K562 (cell line): Measurements from ENCODE around the gene CERS6. TPM values are rescaled to one million over a fixed set of nuclear protein-coding genes. Genes with fewer than 3 reads are reported as not detected.

Experiments
- ATAC-seq: fragments of 200-7000 bp; cut with Tn5 transposase; 3 replicates; pipeline ENCODE4 v1.9.1; 2020; ENCODE audit warnings: moderate library complexity
- BruUV-seq: library from RNA; stranded (reverse); fragments of 400-500 nt; replicated peaks from 2 replicates; lab custom pipeline; 2021; lab: Mats Ljungman, UMichigan
- CTCF ChIA-PET: fragments of 300-600 bp; formaldehyde crosslinking; extraction: SDS; loops from one replicate; lab custom pipeline; 2021; ENCODE audit warnings: low intra/inter-chr PET ratio; lab: Yijun Ruan, JAX
- POLR2A ChIA-PET: fragments of 300-600, 350-650 bp; sonication (Branson Sonifier 250); formaldehyde crosslinking; extraction: SDS; loops from one replicate; lab custom pipeline; 2021; ENCODE audit warnings: antibody characterized with exemption, inconsistent platforms; lab: Yijun Ruan, JAX
- DNase-seq, 4 experiments: peaks; one replicate each; pipeline versions ENCODE4 v3.0.0 to v3.0.0-alpha.2; 2011 to 2018; ENCODE audit warnings: low spot score in 3 of 4, mixed read lengths in 3 of 4; ENCODE audit errors: extremely low read depth in 1 of 4
- FAIRE-seq: peaks from 2 replicates; lab custom pipeline; 2011; peaks lifted over from hg19 to GRCh38; lab: Jason Lieb, UNC
- H2AFZ ChIP-seq: 2 replicates; pipeline ENCODE4 v1.6.0; 2011; ENCODE audit warnings: low read depth, low read length, control low read depth, inconsistent platforms
- H3K27ac ChIP-seq: fragments of 200-600 bp; 3 replicates; pipeline ENCODE4 v1.8.0; 2011; ENCODE audit warnings: low read depth, mild to moderate bottlenecking, control low read depth, inconsistent platforms, low read length, moderate library complexity, mixed read lengths; ENCODE audit errors: extremely low read depth
- H3K27me3 ChIP-seq, 2 experiments: fragments of 300-600 bp in 1 of 2; 2 replicates in 1 of 2; 3 replicates in 1 of 2; pipeline versions ENCODE4 v1.6.0 to v1.8.0; 2011; ENCODE audit warnings: inconsistent platforms in 2 of 2, low read length in 2 of 2, mild to moderate bottlenecking in 1 of 2, mixed read lengths in 1 of 2, moderate library complexity in 1 of 2; ENCODE audit not compliant: control insufficient read depth in 2 of 2, insufficient read depth in 2 of 2
- H3K36me3 ChIP-seq: fragments of 300-600 bp; 3 replicates; pipeline ENCODE4 v1.8.0; 2011; ENCODE audit warnings: mild to moderate bottlenecking, low read length, inconsistent platforms; ENCODE audit not compliant: control insufficient read depth, insufficient read depth
- H3K4me1 ChIP-seq, 2 experiments: fragments of 200-600 bp in 1 of 2; replicated peaks in 1 of 2; 2 replicates in 1 of 2; 3 replicates in 1 of 2; pipeline versions ENCODE4 v1.5.1 to v1.8.0; 2011; ENCODE audit warnings: inconsistent platforms in 2 of 2, low read length in 2 of 2, mild to moderate bottlenecking in 1 of 2, mixed read lengths in 1 of 2, moderate library complexity in 1 of 2; ENCODE audit not compliant: control insufficient read depth in 2 of 2, insufficient read depth in 2 of 2
- H3K4me2 ChIP-seq: 2 replicates; pipeline ENCODE4 v1.6.1; 2011; ENCODE audit warnings: low read length, control low read depth, inconsistent platforms, mixed read lengths; ENCODE audit not compliant: insufficient read depth
- H3K4me3 ChIP-seq: fragments of 200-600 bp; sonication (generic), shearing (Covaris generic); 2 replicates; pipeline ENCODE4 v1.5.1; 2016; ENCODE audit warnings: control low read depth, inconsistent platforms
- H3K79me2 ChIP-seq: fragments of 200-600 bp; 3 replicates; pipeline ENCODE4 v1.8.0; 2011; ENCODE audit warnings: low read length, inconsistent platforms; ENCODE audit not compliant: control insufficient read depth, insufficient read depth
- H3K9ac ChIP-seq, 2 experiments: 2 replicates each; pipeline versions ENCODE4 v1.6.0 to v1.6.1; 2011; ENCODE audit warnings: low read depth in 2 of 2, low read length in 2 of 2, control low read depth in 1 of 2, inconsistent platforms in 1 of 2, mild to moderate bottlenecking in 1 of 2, mixed read lengths in 1 of 2; ENCODE audit not compliant: insufficient read depth in 1 of 2
- H3K9me1 ChIP-seq: one replicate; pipeline ENCODE4 v1.6.0; 2011; ENCODE audit warnings: inconsistent platforms, mild to moderate bottlenecking, low read length, moderate library complexity; ENCODE audit not compliant: control insufficient read depth, insufficient read depth
- H3K9me3 ChIP-seq: replicated peaks from 2 replicates; pipeline ENCODE4 v1.5.1; 2011; ENCODE audit warnings: low read depth, low read length, inconsistent platforms; ENCODE audit not compliant: control insufficient read depth, insufficient read depth
- H4K20me1 ChIP-seq: replicated peaks from 2 replicates; pipeline ENCODE4 v1.6.1; 2011; ENCODE audit warnings: low read length, inconsistent platforms, mixed read lengths; ENCODE audit not compliant: control insufficient read depth, insufficient read depth
- CAMTA2 ChIP-seq: fragments of 250-450 bp; sonication (Bioruptor Pico); conservative IDR thresholded peaks from 2 replicates; pipeline ENCODE4 v1.5.1; 2022
- STAG1 ChIP-seq: sonication (generic); formaldehyde crosslinking; IDR thresholded peaks from 2 replicates; pipeline ENCODE4 v1.5.0; 2020; ENCODE audit warnings: missing genetic modification reagents, borderline replicate concordance
- U2AF1 ChIP-seq: fragments of 200-400 bp; formaldehyde crosslinking; optimal IDR thresholded peaks from 2 replicates; pipeline ENCODE3; 2017; ENCODE audit warnings: mild to moderate bottlenecking, low read depth, low read length, moderate library complexity
- WHSC1 ChIP-seq: IDR thresholded peaks from one replicate; pipeline ENCODE4 v1.6.1; 2012; ENCODE audit warnings: low read length, control low read depth, inconsistent platforms
- ZC3H8 ChIP-seq: fragments of 450-650 bp; IDR thresholded peaks from 2 replicates; pipeline ENCODE4 v1.6.1; 2017
- ZNF212 ChIP-seq: fragments of 450-650 bp; formaldehyde crosslinking; IDR thresholded peaks from 2 replicates; pipeline ENCODE4 v1.4.0; 2020; ENCODE audit warnings: mild to moderate bottlenecking
- WGBS: fragments of 100-300 bp; shearing (Covaris generic); methylation state at CpG from one replicate; pipeline ENCODE4 v1.1.6; 2016; ENCODE audit warnings: low coverage, mixed read lengths; ENCODE audit not compliant: insufficient coverage; ENCODE audit errors: missing lambda C conversion rate; 5-methylcytosine and 5-hydroxymethylcytosine counted together
- in situ Hi-C: fragments of 300-500 bp; cut with MboI; formaldehyde crosslinking; loops from 4 replicates; pipeline ENCODE4 v1.15.0; 2018; ENCODE audit warnings: inconsistent platforms, mixed read lengths
- intact Hi-C: fragments of 100-400 bp; cut with micrococcal nuclease; formaldehyde crosslinking; loops from 2 replicates; pipeline ENCODE4 v1.14.2; 2022
- polyA plus RNA-seq, 8 experiments: library from polyadenylated mRNA; depleted of rRNA in 4 of 8; stranded (reverse) in 5 of 8; unstranded in 3 of 8; fragments of >200 nt; fragmentation: Nextera tagmentation in 2 of 8; fragmentation: Illumina TruSeq in 1 of 8; extraction: Ambion mirVana in 2 of 8; extraction: Trizol in 1 of 8; gene quantifications; 2 replicates each; pipeline versions ENCODE4 v1.2.1 to v1.2.3, GENCODE V29; 2011 to 2014; ENCODE audit warnings: inconsistent platforms in 1 of 8, missing spikeins in 1 of 8
- total RNA-seq, 7 experiments: library from RNA; depleted of rRNA in 6 of 7; stranded (reverse); fragments of >200 nt in 6 of 7; fragmentation: Illumina TruSeq in 2 of 7; extraction: Trizol in 2 of 7; gene quantifications; 2 replicates each; pipeline versions ENCODE4 v1.2.1 to v1.2.3, GENCODE V29; 2011 to 2021; ENCODE audit warnings: low replicate concordance in 1 of 7
- TF ChIP-seq, protein P1 (sequence below): sonication (generic); formaldehyde crosslinking; IDR thresholded peaks from 2 replicates; pipeline ENCODE4 v1.8.1; 2023; ENCODE audit warnings: missing genetic modification reagents, mild to moderate bottlenecking, borderline replicate concordance
- TF ChIP-seq, protein P2 (sequence below): fragments of 250-450 bp; sonication (Bioruptor Pico); IDR thresholded peaks from 2 replicates; pipeline ENCODE4 v1.8.0; 2021; ENCODE audit warnings: moderate library complexity, mild to moderate bottlenecking, inconsistent platforms
- TF ChIP-seq, protein P3 (sequence below): fragments of 250-450 bp; sonication (Bioruptor Pico); IDR thresholded peaks from 2 replicates; pipeline ENCODE4 v1.8.0; 2021; ENCODE audit warnings: mild to moderate bottlenecking, moderate library complexity
- TF ChIP-seq, protein P4 (sequence below): fragments of 450-650 bp; IDR thresholded peaks from 2 replicates; pipeline ENCODE4 v1.6.1; 2016

CERS6 gene
- total and polyA plus RNA-seq, 9 of the 15 experiments (the other 6 are each of a cell fraction or from before 2014, with no cell fraction given): 1.6 to 13.6 (median 11.4) TPM

DNA sequence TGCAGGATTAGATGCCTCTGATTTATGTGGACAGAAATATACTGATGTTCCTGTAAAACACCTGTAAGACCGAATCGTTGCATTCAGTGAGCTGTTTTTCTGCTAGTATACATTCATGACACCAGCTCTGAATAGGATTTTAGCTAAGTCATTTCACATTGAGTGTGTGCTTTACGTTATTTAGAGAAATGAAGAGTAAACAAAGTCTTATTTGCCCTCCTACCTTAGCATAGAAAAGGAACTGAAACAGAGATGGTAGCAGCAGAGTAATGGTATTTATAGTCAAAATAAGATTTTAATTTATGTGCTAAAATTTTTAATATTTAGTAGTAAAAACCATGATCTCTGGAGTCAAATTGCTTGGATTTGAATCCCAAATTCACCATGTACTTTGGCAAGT lies 168.0 kb downstream of the CERS6 start (continued):
- TF ChIP-seq, protein P1, sequence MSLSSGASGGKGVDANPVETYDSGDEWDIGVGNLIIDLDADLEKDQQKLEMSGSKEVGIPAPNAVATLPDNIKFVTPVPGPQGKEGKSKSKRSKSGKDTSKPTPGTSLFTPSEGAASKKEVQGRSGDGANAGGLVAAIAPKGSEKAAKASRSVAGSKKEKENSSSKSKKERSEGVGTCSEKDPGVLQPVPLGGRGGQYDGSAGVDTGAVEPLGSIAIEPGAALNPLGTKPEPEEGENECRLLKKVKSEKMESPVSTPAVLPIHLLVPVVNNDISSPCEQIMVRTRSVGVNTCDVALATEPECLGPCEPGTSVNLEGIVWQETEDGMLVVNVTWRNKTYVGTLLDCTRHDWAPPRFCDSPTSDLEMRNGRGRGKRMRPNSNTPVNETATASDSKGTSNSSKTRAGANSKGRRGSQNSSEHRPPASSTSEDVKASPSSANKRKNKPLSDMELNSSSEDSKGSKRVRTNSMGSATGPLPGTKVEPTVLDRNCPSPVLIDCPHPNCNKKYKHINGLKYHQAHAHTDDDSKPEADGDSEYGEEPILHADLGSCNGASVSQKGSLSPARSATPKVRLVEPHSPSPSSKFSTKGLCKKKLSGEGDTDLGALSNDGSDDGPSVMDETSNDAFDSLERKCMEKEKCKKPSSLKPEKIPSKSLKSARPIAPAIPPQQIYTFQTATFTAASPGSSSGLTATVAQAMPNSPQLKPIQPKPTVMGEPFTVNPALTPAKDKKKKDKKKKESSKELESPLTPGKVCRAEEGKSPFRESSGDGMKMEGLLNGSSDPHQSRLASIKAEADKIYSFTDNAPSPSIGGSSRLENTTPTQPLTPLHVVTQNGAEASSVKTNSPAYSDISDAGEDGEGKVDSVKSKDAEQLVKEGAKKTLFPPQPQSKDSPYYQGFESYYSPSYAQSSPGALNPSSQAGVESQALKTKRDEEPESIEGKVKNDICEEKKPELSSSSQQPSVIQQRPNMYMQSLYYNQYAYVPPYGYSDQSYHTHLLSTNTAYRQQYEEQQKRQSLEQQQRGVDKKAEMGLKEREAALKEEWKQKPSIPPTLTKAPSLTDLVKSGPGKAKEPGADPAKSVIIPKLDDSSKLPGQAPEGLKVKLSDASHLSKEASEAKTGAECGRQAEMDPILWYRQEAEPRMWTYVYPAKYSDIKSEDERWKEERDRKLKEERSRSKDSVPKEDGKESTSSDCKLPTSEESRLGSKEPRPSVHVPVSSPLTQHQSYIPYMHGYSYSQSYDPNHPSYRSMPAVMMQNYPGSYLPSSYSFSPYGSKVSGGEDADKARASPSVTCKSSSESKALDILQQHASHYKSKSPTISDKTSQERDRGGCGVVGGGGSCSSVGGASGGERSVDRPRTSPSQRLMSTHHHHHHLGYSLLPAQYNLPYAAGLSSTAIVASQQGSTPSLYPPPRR (CRISPR knock-in tag): no peak
- TF ChIP-seq, protein P2, sequence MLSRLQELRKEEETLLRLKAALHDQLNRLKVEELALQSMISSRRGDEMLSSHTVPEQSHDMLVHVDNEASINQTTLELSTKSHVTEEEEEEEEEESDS (CRISPR knock-in tag): no peak
- TF ChIP-seq STAG1: no peak
- TF ChIP-seq CAMTA2 (CRISPR knock-in tag): no peak

DNA sequence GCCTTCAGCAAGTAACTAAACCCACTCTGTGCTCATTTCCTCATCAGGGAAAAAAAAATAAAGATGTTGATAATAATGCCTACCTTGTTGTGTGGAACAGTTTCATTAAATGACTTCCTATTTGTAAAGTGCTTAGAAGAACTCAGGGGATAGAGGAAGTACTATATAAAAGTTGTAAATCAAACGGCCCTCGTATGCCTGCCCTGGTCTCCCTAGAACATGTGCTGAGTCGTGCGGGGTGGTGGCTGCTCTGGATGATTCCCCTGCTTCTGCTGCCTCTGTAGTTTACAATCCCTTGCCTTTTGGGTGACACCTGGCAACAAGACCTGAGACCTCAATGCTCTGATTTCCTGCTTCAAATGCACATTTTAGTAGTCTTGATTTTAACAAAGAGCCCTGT lies 170.0 kb downstream of the CERS6 start:
- intact Hi-C loops: loop anchor here (5.0 kb wide), 1 partner anchor 131 kb away; no protein-coding TSS in a partner anchor
- TF ChIP-seq, protein P3, sequence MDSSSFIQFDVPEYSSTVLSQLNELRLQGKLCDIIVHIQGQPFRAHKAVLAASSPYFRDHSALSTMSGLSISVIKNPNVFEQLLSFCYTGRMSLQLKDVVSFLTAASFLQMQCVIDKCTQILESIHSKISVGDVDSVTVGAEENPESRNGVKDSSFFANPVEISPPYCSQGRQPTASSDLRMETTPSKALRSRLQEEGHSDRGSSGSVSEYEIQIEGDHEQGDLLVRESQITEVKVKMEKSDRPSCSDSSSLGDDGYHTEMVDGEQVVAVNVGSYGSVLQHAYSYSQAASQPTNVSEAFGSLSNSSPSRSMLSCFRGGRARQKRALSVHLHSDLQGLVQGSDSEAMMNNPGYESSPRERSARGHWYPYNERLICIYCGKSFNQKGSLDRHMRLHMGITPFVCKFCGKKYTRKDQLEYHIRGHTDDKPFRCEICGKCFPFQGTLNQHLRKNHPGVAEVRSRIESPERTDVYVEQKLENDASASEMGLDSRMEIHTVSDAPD: no peak
- TF ChIP-seq, protein P4, sequence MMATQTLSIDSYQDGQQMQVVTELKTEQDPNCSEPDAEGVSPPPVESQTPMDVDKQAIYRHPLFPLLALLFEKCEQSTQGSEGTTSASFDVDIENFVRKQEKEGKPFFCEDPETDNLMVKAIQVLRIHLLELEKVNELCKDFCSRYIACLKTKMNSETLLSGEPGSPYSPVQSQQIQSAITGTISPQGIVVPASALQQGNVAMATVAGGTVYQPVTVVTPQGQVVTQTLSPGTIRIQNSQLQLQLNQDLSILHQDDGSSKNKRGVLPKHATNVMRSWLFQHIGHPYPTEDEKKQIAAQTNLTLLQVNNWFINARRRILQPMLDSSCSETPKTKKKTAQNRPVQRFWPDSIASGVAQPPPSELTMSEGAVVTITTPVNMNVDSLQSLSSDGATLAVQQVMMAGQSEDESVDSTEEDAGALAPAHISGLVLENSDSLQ: peak; percentile 35; the same call in 1 of the 2 replicates
- TF ChIP-seq U2AF1 (no peak), WHSC1 (no peak), ZC3H8 (no peak), ZNF212 (CRISPR knock-in tag) (no peak)

More for the DNA sequence above, 170.0 kb downstream of the CERS6 start:
- H3K9me3 ChIP-seq: no peaks in the 10 kb centered on the region
- H4K20me1 ChIP-seq: no peaks in the 10 kb centered on the region
- no peaks in the 10 kb centered on the region for H3K4me1 ChIP-seq
- H3K9me1 ChIP-seq: no peaks in the 10 kb centered on the region
- CTCF ChIA-PET: no interaction called here
- no peak overlapping the region for H3K9ac ChIP-seq
- H3K4me3 ChIP-seq: no peak overlapping the region
- no peaks in the 10 kb centered on the region for H3K79me2 ChIP-seq
- no peak overlapping the region for H2AFZ ChIP-seq
- ATAC-seq (peak; percentile 66; the same call in 2 of the 3 replicates), FAIRE-seq (no peak), DNase-seq (no peak)
- no peaks in the 10 kb centered on the region for H3K36me3 ChIP-seq
- 4% methylated on average over 4 of the region's 4 CpGs for WGBS
- in situ Hi-C loops: no loop called here
- POLR2A ChIA-PET: interaction anchor here (1.2 kb wide), 1 partner anchor 17 kb away, joined by 3 read pairs; no protein-coding TSS in a partner anchor
- H3K27me3 ChIP-seq: no peaks in the 10 kb centered on the region
- no peak overlapping the region for H3K4me2 ChIP-seq
- H3K27ac ChIP-seq: no peak overlapping the region
- no TSS peak for BruUV-seq
